Breast epithelium (tissue), 3 donors: ENCODE measurements around the gene CYP2W1.

ENCODE experiments used
- POLR2A ChIP-seq: fragments of 450-650 bp; IDR thresholded peaks from one replicate; pipeline ENCODE4 v1.6.1; 2016; ENCODE audit warnings: antibody characterized with exemption, mild to moderate bottlenecking, moderate library complexity
- POLR2AphosphoS5 ChIP-seq, 3 donors: sonication (generic); formaldehyde crosslinking; IDR thresholded peaks; one replicate each; pipeline ENCODE4 v1.6.1; 2017; ENCODE audit warnings: antibody characterized with exemption in 3 of 3
- TF ChIP-seq, protein P1 (sequence below), 3 donors: fragments of 450-650 bp; IDR thresholded peaks; one replicate each; pipeline ENCODE4 v1.5.1; 2016 to 2017; ENCODE audit warnings: antibody characterized with exemption in 3 of 3, mild to moderate bottlenecking in 3 of 3, moderate library complexity in 3 of 3

DNA sequence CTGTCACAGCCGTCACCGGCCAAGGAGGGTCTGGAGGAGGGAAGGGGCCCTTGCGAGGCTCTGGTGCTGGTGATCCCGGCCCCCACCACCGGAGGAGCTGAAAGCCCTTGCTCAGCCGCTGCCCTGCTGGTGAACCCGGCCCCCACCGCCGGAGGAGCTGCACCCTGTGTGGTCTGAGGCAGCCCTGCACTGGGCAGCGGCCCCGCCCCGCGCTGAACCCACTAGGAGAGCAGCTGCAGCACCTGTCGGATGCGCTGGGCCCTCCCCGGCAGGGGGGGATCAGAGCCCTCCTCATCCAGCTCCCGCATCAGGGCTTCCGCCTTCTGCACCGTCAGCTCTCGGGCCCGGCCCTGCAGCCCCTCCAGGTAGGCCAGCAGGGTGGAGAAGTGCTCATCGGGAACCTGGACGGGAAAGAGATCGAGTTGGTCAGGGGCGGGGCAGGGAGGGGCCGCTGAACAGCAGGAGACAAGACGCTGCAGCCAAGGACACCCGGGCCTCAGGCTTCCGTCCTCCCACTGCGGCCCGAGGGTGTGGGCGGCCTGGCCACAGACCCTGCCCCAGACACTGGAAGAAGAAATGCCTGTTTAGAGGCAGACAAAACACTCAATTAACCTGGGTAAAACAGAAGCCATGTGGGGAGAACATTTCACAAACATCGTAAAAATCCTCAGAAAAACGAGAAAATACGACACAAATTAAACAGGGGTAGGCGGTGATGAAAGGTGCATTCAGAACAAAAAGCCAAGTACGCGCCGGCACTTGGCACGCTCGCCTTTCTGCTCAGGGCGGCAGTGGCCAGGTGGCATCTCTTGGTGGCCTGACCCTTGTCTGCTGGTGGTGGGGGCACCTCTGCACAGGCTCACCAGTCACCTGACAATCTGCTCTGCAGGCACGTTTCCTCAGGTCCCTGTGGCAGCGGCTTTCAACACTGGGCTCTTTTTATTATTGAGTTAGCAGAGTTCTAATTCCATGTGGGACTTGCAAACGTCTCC, 14.7 kb downstream of the CYP2W1 start:
- TF ChIP-seq, protein P1, sequence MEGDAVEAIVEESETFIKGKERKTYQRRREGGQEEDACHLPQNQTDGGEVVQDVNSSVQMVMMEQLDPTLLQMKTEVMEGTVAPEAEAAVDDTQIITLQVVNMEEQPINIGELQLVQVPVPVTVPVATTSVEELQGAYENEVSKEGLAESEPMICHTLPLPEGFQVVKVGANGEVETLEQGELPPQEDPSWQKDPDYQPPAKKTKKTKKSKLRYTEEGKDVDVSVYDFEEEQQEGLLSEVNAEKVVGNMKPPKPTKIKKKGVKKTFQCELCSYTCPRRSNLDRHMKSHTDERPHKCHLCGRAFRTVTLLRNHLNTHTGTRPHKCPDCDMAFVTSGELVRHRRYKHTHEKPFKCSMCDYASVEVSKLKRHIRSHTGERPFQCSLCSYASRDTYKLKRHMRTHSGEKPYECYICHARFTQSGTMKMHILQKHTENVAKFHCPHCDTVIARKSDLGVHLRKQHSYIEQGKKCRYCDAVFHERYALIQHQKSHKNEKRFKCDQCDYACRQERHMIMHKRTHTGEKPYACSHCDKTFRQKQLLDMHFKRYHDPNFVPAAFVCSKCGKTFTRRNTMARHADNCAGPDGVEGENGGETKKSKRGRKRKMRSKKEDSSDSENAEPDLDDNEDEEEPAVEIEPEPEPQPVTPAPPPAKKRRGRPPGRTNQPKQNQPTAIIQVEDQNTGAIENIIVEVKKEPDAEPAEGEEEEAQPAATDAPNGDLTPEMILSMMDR (IDR thresholded peaks at IDR 0.05), result no peak
- TF ChIP-seq POLR2AphosphoS5 (IDR thresholded peaks at IDR 0.05) (no peak), POLR2A (no peak)
